HUES48 (cell line): Measurements from ENCODE around the gene CDK2AP2.
A peak's percentile ranks its signal among the peaks of the same experiment; 100 is the strongest.
"Not testable (repeated sequence)": the region's sequence is repeated elsewhere in the genome, so short reads cannot be mapped to it uniquely, and the experiment has no call there.

Source experiments
- H3K27ac ChIP-seq: one replicate; pipeline ENCODE4 v1.7.0; 2013; ENCODE audit warnings: low read depth, low read length, inconsistent platforms
- H3K27me3 ChIP-seq: 2 replicates; pipeline ENCODE4 v1.6.1; 2013; ENCODE audit warnings: mild to moderate bottlenecking, low read length; ENCODE audit not compliant: control insufficient read depth, insufficient read depth
- H3K36me3 ChIP-seq: 2 replicates; pipeline ENCODE4 v1.6.1; 2013; ENCODE audit warnings: low read length; ENCODE audit not compliant: control insufficient read depth, insufficient read depth
- H3K4me1 ChIP-seq: 2 replicates; pipeline ENCODE4 v1.6.1; 2013; ENCODE audit warnings: mild to moderate bottlenecking, low read length; ENCODE audit not compliant: control insufficient read depth, insufficient read depth
- H3K4me3 ChIP-seq: 2 replicates; pipeline ENCODE4 v1.5.1; 2013; ENCODE audit warnings: mild to moderate bottlenecking, low read depth, low read length
- H3K9ac ChIP-seq: 2 replicates; pipeline ENCODE4 v1.6.1; 2013; ENCODE audit warnings: mild to moderate bottlenecking, low read depth, low read length, moderate library complexity
- H3K9me3 ChIP-seq: 2 replicates; pipeline ENCODE4 v1.6.1; 2013; ENCODE audit warnings: low read length; ENCODE audit not compliant: control insufficient read depth, insufficient read depth

CDK2AP2 gene

DNA sequence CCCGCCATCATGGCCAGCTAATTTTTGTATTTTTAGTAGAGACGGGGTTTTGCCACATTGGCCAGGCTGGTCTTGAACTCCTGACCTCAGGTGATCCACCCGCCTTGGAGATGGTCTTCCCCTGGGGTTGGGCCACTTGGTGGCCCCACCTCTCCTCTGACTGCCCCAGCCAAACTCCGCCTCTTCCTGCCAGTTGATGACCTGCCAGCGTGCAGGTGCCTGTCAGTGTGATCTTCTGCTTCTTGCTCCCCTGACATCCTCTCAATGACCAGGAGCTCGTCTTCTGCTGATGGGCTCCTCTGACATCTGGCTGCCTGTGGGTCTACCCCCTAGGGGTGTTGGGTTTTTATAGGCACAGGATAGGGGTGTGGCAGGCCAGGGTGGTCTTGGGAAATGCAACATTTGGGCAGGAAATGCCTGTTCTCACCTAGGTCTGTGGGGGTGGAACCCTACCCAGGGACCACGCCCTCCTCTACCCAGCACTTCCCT is 22.0 kb downstream of the CDK2AP2 start:
- not testable (repeated sequence) for H3K4me3 ChIP-seq, H3K4me1 ChIP-seq, H3K9ac ChIP-seq, H3K27me3 ChIP-seq, H3K27ac ChIP-seq, H3K9me3 ChIP-seq
- H3K36me3 ChIP-seq = peaks cover 20% of the 10 kb centered on the region

- no peaks in the 10 kb centered on the region; the same call in 1 of the 2 replicates for H3K4me1 ChIP-seq
- no peak overlapping the region for H3K9ac ChIP-seq
- no peak overlapping the region for H3K4me3 ChIP-seq
- H3K27me3 ChIP-seq = peaks cover 8% of the 10 kb centered on the region
- peaks cover 10% of the 10 kb centered on the region; the same call in 1 of the 2 replicates for H3K36me3 ChIP-seq
- H3K27ac ChIP-seq = no peak overlapping the region
- no peaks in the 10 kb centered on the region for H3K9me3 ChIP-seq
Observed at GRCh38 chr11:67484847-67485311, 23.1 kb downstream of the CDK2AP2 start.

GRCh38 chr11:67483831-67484665 is 23.9 kb downstream of the CDK2AP2 start:
- Histone ChIP-seq H3K9me3 (no peaks in the 10 kb centered on the region), H3K36me3 (peaks cover 3% of the 10 kb centered on the region; the same call in 1 of the 2 replicates), H3K27me3 (peaks cover 8% of the 10 kb centered on the region), H3K4me1 (no peaks in the 10 kb centered on the region; the same call in 1 of the 2 replicates), H3K9ac (no peak overlapping the region), H3K27ac (no peak overlapping the region), H3K4me3 (no peak overlapping the region)

GRCh38 chr11:67482827-67483798 is 24.8 kb downstream of the CDK2AP2 start, which contains the start of gene AIP:
Gene AIP (plus strand): TSS chr11:67483026. CDS start chr11:67483159, 133 bp downstream.
- Histone ChIP-seq H3K4me1 (no peaks in the 10 kb centered on the region; the same call in 1 of the 2 replicates), H3K27ac (peak within 1 kb of the TSS; percentile 56)

GRCh38 chr11:67482275-67482826 is 25.6 kb downstream of the CDK2AP2 start:
- H3K9me3 ChIP-seq = no peaks in the 10 kb centered on the region
- H3K9ac ChIP-seq = no peak overlapping the region
- H3K27ac ChIP-seq = no peak overlapping the region

More at GRCh38 chr11:67482827-67483798, 24.8 kb downstream of the CDK2AP2 start, which contains the start of gene AIP:
- H3K4me3 ChIP-seq = peak within 1 kb of the TSS; percentile 63
- H3K27me3 ChIP-seq = peaks cover 8% of the 10 kb centered on the region
- peak within 1 kb of the TSS; percentile 70 for H3K9ac ChIP-seq
- H3K9me3 ChIP-seq = no peaks in the 10 kb centered on the region
- H3K36me3 ChIP-seq = peaks cover 3% of the 10 kb centered on the region; the same call in 1 of the 2 replicates

GRCh38 chr11:67477344-67478050 is 30.5 kb downstream of the CDK2AP2 start:
- H3K4me1 ChIP-seq, H3K9ac ChIP-seq, H3K4me3 ChIP-seq, H3K36me3 ChIP-seq, H3K27ac ChIP-seq, H3K9me3 ChIP-seq, H3K27me3 ChIP-seq: not testable (repeated sequence)

More at GRCh38 chr11:67482275-67482826, 25.6 kb downstream of the CDK2AP2 start:
- Histone ChIP-seq H3K36me3 (no peaks in the 10 kb centered on the region), H3K4me3 (peak overlapping the region; percentile 63), H3K27me3 (peaks cover 8% of the 10 kb centered on the region), H3K4me1 (no peaks in the 10 kb centered on the region; the same call in 1 of the 2 replicates)

DNA sequence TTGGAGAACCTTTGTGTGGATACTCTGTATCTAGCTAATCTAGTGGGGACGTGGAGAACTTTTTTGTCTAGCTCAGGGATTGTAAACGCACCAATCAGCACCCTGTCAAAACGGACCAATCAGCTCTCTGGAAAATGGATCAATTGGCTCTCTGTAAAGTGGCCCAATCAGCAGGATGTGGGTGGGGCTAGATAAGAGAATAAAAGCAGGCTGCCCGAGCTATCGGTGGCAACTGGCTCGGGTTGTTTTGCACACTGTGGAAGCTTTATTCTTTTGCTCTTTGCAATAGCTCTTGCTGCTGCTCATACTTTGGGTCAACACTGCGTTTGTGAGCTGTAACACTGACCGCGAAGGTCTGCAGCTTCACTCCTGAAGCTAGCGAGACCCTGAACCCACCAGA is 31.3 kb downstream of the CDK2AP2 start:
- not testable (repeated sequence) for H3K9ac ChIP-seq, H3K4me3 ChIP-seq, H3K27me3 ChIP-seq, H3K4me1 ChIP-seq, H3K36me3 ChIP-seq, H3K27ac ChIP-seq, H3K9me3 ChIP-seq

DNA sequence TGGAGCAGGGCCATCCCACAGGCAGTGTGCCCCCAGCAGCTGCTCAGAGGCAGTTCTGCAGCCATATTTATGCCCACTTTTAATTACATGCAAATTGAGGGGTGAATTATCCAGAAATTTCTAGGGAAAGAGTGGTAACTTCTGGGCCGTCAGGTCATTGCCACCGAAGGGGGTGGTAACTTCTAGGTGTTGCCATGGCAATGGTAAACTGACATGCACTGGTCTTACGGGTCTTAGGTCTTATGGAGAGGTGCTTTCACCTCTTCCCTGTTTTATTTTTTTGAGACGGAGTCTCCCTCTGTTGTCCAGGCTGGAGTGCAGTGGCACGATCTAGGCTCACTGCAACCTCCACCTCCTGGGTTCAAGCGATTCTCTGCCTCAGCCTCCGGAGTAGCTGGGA is 35.1 kb downstream of the CDK2AP2 start:
- Histone ChIP-seq H3K36me3 (no peaks in the 10 kb centered on the region), H3K4me3 (no peak overlapping the region), H3K4me1 (0 out of 2 replicates have a peak, but pooled peaks cover 6% of the 10 kb centered on the region), H3K9ac (no peak overlapping the region), H3K9me3 (no peaks in the 10 kb centered on the region), H3K27ac (no peak overlapping the region), H3K27me3 (no peaks in the 10 kb centered on the region)

DNA sequence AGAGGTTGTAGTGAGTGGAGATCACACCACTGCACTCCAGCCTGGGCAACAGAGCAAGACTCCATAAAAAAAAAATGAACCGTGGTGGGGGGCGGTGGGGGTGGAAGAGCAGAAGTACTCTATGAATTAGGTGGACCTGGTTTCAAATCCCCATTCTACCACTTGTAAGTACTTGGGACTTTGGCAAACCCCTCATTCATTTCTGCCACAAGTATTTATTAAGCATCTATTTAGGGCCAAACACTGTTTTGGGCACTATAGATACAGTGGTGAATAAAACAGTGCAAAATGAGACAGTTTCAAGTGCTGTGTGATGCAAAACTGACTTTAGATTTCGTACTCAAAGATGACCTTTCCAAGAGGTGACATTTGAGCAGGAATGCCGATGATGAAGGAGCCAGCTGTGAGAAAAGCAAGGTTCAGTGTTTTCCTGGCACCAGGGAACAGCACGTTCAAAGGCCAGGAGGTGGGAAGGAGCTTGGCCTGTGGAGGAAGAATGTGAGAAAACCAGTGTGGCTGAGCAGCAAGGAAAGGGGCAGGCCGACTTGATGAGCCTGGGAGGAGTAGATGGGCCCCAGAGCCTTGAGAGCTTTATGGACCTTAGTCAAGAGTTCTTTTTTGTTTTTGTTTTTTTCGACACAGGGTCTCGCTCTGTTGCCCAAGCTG is 37.5 kb downstream of the CDK2AP2 start:
- peaks cover 7% of the 10 kb centered on the region; the same call in 1 of the 2 replicates for H3K4me1 ChIP-seq
- H3K36me3 ChIP-seq = 0 out of 2 replicates have a peak, but pooled peaks cover 4% of the 10 kb centered on the region
- no peaks in the 10 kb centered on the region for H3K9me3 ChIP-seq
- no peaks in the 10 kb centered on the region for H3K27me3 ChIP-seq
- H3K27ac ChIP-seq = no peak overlapping the region
- H3K4me3 ChIP-seq = no peak overlapping the region
- H3K9ac ChIP-seq = no peak overlapping the region
